NCI-H2227 (cell line): Measurements from ENCODE around the gene CHID1.

Experiments
- DNase-seq: peaks from one replicate; lab custom pipeline; 2025; ENCODE audit not compliant: unreplicated experiment; lab: John Stamatoyannopoulos, UW

Gene CHID1

DNA sequence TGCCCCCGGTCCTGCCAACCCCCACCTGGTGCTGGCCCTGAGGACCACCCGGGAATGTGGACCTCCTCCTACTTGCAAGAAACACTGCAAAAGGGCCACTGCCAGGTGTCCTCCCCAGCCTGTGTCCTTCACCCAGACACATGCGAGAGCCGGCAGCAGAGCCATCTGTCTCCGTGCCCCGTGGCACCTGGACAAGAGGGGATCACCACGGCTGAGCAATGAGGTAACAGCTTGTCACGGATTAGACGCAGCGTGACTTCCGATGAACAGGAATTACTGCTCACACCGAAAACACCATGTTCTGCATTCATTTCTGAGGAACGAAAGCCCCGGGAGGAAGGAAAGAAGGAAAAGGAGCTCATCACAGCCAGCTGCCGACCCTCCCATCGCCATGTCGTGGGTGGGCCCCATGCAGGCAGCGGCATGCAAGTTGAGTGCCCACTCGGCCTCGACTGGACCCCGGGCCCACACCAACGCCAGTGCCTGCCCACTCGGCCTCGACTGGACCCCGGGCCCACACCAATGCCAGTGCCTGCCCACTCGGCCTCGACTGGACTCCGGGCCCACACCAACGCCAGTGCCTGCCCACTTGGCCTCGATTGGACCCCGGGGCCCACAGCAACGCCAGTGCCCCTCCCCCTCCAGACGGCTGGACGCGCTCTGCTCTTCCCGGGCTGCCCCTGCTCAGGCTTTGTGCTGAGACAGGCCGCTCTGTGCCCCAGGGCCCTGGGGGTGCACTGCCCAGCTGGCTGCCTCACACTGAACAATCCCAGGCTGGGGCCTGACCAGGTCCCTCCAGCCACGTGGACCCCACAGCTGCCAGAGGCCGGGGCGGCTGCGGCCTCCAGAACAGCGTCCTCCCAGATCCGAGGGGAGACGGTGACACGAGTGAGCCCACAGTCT is 22.0 kb downstream of the CHID1 start:
- DNase-seq = no peak

DNA sequence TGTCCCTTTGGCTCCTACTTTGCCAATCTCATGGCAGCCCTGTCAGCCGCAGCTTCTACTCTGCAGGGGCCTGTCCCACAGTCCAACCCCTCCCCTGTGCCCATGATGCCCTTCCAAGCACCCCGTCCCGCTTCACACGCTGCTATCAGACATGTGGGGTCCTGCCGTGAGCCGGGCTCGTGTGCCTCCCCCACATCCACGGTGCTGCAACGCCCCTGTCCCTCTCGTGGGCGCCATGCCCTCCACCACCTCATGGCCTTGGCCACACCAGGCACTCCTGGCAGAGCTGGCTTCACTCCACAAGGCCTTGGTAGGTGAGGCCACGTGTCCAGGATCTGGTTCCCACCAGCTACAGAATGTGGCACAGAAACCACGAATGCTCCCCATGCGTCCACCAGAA is 23.0 kb downstream of the CHID1 start:
- DNase-seq = no peak

DNA sequence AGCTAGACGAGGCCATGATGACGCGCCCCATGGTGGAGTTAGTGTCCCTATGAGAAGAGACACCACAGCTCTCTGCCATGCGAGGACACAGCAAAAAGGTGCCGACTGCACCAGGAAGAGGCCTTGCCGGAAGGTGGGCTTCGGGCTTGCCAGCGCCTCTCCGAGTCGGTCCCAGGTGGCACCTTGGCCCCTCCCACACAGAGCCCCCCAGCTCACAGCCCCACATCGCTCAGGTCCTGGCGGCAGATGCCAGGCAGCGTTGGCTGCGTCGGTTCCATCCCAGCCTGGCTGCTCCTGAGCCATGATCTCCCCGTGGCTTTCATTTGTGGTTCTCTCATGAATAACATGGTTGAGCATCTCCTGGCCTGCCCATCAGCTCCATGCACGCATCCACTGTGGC is 24.0 kb downstream of the CHID1 start:
- DNase-seq = no peak

DNA sequence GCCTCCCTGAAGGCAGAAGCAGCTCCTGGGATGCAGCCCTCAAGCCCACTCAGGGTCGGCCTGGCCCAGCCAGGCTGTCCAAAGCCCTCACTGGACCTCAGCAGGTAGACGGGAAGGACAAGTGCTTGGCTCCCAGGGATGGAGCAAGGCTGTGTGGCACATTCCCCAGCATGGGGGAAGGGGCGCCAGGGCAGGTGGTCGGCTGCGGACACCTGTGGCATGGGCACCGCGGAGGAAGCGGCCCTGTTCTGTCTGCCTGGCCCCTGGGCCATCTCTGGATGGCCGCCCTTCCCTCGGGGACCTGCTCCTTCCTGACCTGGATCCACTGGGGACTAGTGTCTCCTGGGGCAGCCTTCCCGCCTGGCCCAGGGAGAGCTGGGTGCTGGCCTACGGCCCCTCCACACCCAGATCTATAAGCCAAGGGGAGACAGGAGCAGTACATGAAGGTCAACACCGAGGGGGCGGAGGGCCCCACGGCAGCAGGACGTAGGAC is 26.0 kb downstream of the CHID1 start:
- DNase-seq = no peak

DNA sequence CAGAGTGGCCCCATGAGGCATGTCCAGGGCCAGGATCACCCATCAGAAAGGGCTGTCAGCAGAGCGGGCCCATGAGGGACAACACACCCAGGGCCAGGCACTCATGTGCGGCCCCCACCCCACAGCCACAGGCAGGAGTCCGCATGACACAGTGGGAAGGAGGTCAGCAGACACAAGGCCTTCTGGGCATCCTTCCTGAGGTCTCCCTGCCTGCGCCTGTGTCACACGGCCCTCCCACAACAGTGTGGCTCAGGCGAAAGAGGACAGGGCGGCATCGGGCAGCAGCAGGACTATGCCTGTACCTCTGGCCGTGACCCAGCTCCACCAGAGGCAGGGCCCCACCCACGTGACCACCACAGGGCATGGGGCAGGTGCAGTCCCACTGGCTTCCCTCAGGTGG is 27.1 kb downstream of the CHID1 start:
- no peak for DNase-seq

DNA sequence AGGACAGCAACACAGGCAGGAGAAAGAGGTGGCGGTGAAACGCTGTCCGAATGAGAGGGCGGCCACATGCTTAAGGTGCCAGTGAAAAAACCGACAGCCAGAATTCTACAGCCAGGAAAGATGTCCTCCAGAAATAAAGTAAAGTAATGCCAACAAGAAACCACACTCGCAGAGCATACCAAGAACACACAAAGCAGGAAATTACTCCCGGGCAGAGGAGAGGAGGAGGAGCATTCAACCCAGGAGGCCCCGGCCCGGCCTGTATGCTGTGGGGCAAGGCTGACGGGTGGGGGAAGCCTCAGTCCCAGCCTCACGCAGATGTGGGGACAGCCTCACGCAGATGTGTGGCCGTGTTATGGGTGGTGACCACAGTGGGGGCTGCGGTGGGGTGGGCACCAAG is 28.0 kb downstream of the CHID1 start:
- DNase-seq = no peak

DNA sequence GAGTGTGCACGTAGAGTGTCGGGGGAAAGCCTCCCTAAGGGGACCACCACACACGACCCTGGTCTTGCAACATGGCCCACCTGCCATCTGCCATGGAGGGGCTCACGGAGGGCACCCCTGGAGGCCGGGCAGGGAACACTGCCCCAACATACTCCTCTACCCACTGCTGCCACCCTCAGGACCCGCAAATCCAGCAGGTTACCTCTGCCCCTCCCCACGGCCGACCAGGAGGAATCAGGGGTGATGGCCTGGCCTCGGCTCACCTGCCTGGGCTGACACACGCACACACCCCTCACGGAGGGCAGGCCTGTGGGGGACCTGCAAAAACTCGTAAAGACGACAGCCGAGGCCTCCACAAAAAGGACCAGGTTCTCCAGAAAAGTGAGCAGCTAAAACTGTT is 30.2 kb downstream of the CHID1 start:
- no peak for DNase-seq

DNA sequence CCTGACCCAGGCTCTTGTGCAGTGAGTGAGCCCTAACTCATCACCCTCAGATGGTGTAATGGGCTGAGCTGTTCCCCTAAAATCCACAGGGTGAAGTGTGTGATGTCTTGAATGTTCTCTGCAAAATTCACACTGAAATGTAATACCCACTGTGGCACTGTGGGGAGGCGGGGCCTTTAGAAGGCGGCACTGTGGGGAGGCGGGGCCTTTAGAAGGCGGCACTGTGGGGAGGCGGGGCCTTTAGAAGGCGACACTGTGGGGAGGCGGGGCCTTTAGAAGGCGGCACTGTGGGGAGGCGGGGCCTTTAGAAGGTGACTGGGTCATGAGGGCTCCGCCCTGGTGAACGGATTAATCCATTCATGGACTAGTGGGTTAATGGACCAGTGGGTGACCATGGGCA is 33.0 kb downstream of the CHID1 start:
- peak; percentile 29 for DNase-seq

DNA sequence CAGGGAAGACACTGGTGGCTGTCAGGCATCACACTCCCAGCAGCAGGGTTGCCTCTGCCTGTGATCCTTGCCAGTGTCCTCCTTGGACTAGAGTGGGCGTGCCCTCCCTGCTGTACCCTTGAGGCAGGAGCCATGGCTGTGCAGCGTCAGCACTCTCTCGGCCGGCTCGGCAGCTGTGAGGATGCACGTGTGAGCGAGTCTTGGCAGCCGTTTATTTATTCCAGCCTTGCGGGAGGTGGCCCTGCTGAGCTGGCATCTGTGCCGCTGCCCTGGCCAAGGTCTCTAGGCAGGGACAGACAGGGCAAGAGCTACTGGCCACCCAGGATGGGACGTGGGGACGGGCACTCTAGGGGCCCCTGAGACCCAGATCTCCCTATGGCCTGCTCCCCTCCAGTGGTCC is 34.1 kb downstream of the CHID1 start:
- DNase-seq = peak; percentile 45

DNA sequence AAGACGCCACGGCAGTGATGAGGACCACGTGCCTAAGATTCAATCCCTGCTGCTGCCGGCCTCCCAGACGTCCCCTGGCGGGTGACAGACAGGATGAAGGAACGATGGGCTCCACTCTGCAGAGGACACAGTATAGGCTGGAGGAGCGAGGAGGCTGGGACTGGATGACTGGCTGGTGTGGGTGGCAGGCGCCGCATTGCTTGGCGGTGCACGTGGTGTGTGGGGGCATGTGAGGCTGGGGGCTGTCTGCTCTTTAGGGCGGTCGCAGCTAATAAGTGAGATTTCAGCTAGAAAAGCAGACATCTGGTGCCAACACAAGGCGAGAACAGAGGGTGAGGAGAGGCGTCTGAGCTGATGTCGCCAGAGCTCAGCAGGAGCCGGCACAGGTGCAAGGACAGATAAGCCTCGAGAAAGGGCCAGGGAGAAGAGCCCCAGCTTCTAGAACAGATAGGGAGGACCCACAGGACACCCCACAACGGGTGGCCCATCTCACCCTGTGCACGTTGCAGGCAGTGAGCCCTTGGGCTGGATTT is 34.8 kb downstream of the CHID1 start:
- DNase-seq = no peak

DNA sequence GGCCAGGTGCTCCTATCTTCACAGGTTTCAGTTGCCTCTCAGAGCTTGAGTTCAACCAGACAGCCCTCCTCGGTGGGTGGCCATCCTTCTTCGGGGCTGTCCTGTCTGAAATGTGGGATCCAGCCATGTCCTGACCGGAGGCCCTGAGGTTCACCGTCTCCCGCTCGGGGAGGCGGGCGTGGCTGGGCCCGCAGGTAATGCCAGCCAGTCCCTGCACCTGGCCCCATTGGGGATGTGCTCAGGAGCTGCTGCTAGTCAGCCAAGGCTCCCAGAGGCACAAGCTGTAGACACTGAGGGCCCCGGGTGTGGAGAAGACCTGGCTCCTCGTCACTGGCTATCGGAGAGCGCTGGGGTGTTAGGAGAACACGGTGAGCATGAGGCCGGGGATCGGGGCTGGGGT is 35.4 kb downstream of the CHID1 start:
- DNase-seq = no peak

DNA sequence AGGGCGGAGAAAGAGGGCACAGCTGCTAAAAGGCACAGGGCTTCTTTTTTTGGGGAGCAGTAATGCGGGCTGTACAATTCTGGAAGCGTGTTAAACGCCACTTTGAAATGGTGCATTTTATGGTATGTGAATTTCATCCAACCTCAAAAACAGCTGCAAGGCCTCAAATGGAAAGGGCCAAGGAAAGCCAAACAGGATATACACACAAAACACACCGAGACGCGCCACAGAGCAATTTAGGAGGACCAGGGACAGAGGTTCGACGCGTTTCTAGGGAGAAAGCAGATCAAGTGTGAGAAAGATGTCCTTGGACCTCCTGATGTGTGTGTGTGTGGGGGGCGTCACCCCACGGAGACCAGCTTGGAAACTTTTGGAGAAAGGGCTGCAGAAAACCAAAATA is 36.9 kb downstream of the CHID1 start:
- DNase-seq = no peak

DNA sequence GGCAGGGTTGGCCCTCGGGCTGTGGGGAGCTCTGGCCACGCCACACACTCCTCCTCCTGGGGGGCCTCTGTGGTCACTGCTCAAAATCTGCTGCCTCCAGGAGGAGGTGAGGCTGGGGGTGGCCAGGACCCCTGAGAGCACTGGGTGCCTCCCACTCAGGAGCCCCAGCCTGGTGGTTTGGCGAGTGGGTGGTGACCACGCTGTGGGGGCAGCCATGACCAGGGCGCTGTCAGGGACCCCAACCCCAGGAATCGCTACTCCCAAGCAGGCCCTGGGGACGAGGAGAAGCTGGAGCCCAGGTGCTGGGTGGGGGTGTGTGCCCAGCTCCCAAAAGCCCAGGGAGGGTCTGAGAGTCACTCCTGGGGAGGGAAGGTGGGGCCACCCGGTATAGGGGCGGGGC is 37.8 kb downstream of the CHID1 start:
- DNase-seq = no peak

DNA sequence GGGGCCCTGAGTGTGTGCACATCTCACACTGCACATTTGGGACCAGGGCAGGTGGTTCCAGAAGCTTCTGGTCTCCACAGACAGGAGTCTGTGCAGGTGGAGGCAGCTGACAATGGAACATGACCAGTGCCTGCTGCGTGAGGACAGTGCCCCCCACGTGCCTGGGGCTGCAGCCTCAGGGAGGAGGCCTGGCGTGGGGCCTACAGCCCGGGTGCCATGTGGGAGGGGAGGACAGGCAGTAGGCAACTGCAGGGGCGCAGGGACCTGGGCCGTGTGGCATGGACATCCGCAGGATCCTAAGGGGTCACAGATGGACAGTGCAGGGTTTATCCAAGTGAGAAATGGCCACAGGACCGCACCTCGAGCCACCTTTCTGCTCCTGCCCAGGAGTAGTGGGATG is 39.1 kb downstream of the CHID1 start:
- no peak for DNase-seq

DNA sequence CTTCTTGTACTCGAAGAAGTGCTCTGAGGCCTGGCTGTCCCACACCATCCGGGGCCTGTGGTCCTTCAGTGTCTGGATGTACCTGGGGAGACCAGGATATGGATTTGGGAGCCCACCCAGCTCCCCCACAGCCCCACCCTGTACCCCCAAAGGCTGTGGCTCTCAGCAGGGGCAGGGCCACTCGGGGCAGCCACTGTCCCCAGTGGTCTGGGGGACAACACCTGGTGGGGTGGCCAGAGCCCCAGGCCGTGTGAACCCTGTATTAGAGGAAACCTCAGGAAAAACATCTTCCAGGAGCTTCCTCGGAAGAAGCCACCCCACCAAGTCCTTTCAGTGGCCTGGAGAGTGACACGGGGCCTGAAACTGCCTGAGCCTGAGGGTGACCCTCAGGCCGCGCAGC is 40.2 kb downstream of the CHID1 start:
- DNase-seq = no peak

DNA sequence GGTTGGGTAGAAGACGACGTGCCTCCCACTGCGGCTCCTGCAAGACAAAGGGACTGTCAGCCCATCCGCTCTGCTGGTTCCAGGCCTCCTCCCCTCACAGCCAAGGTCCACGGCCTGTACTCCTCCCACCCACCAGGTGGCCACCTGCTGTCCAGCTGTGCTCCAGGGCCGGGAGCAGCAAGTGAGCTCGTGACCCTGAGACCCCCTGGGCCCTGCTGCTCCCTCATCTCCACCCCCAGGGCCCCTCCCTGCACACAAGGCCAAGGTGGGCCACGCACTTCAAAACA is 40.5 kb downstream of the CHID1 start:
- peak; percentile 34 for DNase-seq

DNA sequence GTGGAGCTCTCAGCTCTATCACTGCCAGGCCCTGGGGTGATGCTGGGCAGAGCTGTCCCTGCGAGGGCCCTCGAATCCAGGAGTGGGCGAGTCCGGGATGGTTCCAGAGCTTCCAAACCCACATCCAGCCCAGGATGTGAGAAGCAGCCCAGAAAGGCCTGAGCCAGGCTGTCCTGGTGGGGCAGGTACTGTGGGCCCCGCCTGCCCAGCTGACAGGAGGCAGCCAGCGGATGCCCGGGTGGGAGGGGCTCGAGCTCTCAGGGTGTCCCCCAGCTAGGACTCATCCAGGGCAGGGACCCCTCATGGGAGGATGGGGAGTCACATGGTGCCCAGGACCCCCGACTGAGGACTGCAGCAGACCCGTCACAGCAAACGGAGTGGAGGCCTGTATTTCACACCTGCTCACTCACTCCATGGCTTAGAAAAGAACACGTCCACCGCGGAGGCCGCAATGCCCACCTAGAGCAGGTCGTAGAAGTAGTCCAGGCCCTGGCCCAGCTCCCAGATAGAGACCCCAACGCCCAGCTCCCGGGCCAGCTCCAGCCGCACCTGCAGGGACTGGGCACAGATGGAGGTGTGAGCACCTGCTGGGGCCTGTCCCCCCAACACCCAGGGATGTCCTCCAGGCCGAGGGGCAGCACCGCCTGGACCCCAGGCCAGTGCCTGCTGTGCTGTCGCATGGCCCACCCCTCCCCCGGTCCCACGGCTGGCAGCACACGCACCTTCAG is 41.0 kb downstream of the CHID1 start:
- no peak for DNase-seq

DNA sequence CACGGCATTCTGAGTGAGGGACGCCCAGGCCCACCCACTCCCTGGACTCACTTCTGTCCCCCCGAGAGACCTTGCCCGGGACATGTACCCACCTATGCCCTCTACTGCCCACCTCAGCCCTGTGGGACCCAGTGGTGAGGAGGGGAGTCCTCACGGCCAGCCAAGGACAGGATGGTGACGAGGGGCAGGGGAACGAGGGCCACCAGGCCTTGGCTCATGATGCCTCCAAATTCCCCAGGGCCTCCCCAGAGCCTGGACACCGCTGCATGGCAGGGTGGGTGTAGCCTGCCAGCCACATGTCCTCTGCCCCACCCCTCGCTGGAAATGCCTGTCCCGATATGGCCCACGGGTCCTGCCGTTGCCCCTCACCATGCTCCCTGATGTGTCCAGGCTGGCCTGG is 41.8 kb downstream of the CHID1 start:
- DNase-seq = no peak

DNA sequence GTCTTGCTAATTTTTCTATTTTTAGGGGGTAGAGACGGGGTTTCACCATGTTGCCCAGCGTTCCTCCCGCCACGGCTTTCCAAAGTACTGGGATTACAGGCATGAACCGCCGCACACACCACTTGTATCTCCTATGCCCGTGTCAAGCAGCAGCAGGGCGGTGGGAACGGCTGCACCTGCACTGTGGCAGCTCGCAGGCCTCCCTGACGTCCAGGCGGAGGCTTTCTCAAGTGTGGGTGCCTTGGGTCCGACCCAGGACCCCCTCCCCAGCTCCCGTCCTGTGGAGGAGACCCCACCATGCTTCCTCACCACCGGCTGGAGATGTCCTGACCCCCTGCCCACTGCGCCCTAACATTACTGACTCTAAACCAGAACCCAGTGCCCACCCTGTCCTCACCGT is 42.2 kb downstream of the CHID1 start:
- DNase-seq = no peak

DNA sequence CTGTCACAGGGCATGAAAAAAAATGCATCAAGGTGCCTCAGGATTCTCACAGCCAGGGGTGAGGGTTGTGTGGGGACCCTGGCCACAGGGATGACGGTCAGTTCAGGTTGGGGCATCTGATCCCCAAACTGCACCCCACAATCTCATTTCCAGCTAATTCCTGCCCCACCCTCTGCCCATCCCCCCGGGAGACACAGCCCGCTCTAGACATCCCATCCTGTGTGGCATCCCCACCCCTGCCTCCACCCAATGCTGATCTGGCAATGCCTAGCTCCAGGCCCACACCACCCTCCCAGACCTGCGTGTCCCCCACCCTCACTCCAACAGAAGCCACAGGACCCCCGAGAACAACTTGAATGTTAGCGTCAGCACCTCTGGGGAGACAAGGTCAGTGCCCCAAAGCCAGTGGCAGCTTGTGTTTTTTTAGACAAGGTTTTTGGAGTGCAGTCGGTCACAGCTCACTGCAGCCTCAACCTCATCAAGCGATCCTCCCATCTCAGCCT is 42.7 kb downstream of the CHID1 start:
- no peak for DNase-seq

DNA sequence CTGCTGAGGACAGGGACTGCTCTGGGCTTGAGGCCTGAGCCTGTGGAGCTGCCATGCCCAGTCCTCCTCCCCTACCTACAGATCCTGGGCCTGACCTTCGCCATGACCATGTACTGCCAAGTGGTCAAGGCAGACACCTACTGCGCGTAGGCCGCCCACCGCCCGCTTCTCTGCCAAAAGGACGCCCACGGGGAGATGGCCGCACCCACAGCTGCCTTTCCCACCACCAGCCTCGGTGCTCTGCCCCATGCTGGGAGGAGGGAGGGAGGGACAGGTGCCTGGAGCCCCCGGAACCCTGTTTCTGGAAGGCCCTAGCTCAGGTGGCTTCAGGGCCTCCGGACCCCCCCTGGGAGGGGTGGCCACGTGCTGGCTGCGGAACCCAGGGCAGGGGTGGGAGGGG is 44.1 kb downstream of the CHID1 start:
- no peak for DNase-seq
